BJ (cell line): ENCODE data around the gene ARHGAP23. TPM values are rescaled to one million over a fixed set of nuclear protein-coding genes. Genes with fewer than 3 reads are reported as not detected.

Experiments used
- CTCF ChIA-PET: fragments of 350-600 bp; formaldehyde crosslinking; extraction: SDS; loops from one replicate; lab custom pipeline; 2021; ENCODE audit warnings: antibody characterized with exemption, inconsistent platforms; lab: Yijun Ruan, JAX
- POLR2A ChIA-PET: fragments of 300-600 bp; sonication (Branson Sonifier 250); formaldehyde crosslinking; extraction: SDS; loops from one replicate; lab custom pipeline; 2021; ENCODE audit warnings: antibody characterized with exemption; lab: Charles Lee
- DNase-seq: peaks from one replicate; pipeline ENCODE4 v3.0.0-alpha.2; 2011; ENCODE audit warnings: low read depth
- H3K27me3 ChIP-seq: 2 replicates; pipeline ENCODE4 v1.6.0; 2011; ENCODE audit warnings: low read length; ENCODE audit not compliant: control insufficient read depth, insufficient read depth
- H3K36me3 ChIP-seq: 2 replicates; pipeline ENCODE4 v1.5.1; 2011; ENCODE audit warnings: low read length; ENCODE audit not compliant: control insufficient read depth, insufficient read depth
- H3K4me3 ChIP-seq: 2 replicates; pipeline ENCODE4 v1.5.1; 2011; ENCODE audit warnings: low read depth, mild to moderate bottlenecking, control low read depth, low read length
- CTCF ChIP-seq: IDR thresholded peaks from 2 replicates; pipeline ENCODE4 v1.5.1; 2011; ENCODE audit warnings: low read depth, mild to moderate bottlenecking, control low read depth, inconsistent platforms, low read length, moderate library complexity; ENCODE audit not compliant: insufficient read depth
- polyA minus RNA-seq: library from RNA; depleted of rRNA, polyadenylated mRNA; stranded (reverse); fragments of >200 nt; gene quantifications from 2 replicates; pipeline ENCODE4 v1.2.3, GENCODE V29; 2011; rRNA and poly(A)+ RNA removed
- polyA plus RNA-seq: library from polyadenylated mRNA; depleted of rRNA; stranded (reverse); fragments of >200 nt; gene quantifications from 2 replicates; pipeline ENCODE4 v1.2.3, GENCODE V29; 2011; rRNA removed

Gene ARHGAP23
- polyA plus RNA-seq (15.7 and 17.2 TPM in 2 replicates), polyA minus RNA-seq (30.3 and 47.3 TPM in 2 replicates)

GRCh38 chr17:38428112-38428642 is at the start of gene ARHGAP23:
Gene ARHGAP23, plus strand, starts transcription at chr17:38428464. Its CDS starts 22 bp downstream, at chr17:38428486.
- H3K36me3 ChIP-seq, result peaks cover 1% of the 10 kb centered on the region; the same call in 1 of the 2 replicates
- CTCF ChIA-PET, result interaction anchor here (0.7 to 3.1 kb wide), 11 partner anchors 13 to 240 kb away, joined by 3 to 19 read pairs (median 5); no protein-coding TSS in a partner anchor
- no peaks in the 10 kb centered on the region for H3K27me3 ChIP-seq
- TF ChIP-seq CTCF, result no peak
- POLR2A ChIA-PET, result interaction anchor here (0.5 to 0.8 kb wide), 3 partner anchors 24 to 77 kb away, joined by 3 read pairs; no protein-coding TSS in a partner anchor
- H3K4me3 ChIP-seq, result peak within 1 kb of the TSS; percentile 84
- no peak for DNase-seq

- DNase-seq, result no peak
- TF ChIP-seq CTCF, result no peak
- no peak overlapping the region for H3K4me3 ChIP-seq
- ChIA-PET POLR2A (no interaction called here), CTCF (interaction anchor here (0.9 to 1.2 kb wide), 2 partner anchors 18 to 35 kb away, joined by 3 to 5 read pairs; no protein-coding TSS in a partner anchor)
- peaks cover 3% of the 10 kb centered on the region; the same call in 1 of the 2 replicates for H3K36me3 ChIP-seq
- no peaks in the 10 kb centered on the region for H3K27me3 ChIP-seq
Observed at GRCh38 chr17:38379448-38379847, 48.8 kb upstream of the ARHGAP23 start.

GRCh38 chr17:38395090-38395489 is 33.2 kb upstream of the ARHGAP23 start:
- no peak for TF ChIP-seq CTCF
- POLR2A ChIA-PET, result no interaction called here

GRCh38 chr17:38397227-38397626 is 31.0 kb upstream of the ARHGAP23 start:
- Histone ChIP-seq H3K36me3 (peaks cover 22% of the 10 kb centered on the region), H3K27me3 (no peaks in the 10 kb centered on the region), H3K4me3 (no peak overlapping the region)
- DNase-seq, result no peak
- ChIA-PET POLR2A (no interaction called here), CTCF (interaction anchor here (1.8 kb wide), 1 partner anchor 41 kb away, joined by 3 read pairs; no protein-coding TSS in a partner anchor)
- TF ChIP-seq CTCF, result no peak

More at GRCh38 chr17:38395090-38395489, 33.2 kb upstream of the ARHGAP23 start:
- Histone ChIP-seq H3K4me3 (no peak overlapping the region), H3K36me3 (peaks cover 19% of the 10 kb centered on the region), H3K27me3 (no peaks in the 10 kb centered on the region)
- CTCF ChIA-PET, result interaction anchor here (1.2 to 2.1 kb wide), 4 partner anchors 9 to 46 kb away, joined by 3 to 7 read pairs (median 5); no protein-coding TSS in a partner anchor
- no peak for DNase-seq

- peaks cover 20% of the 10 kb centered on the region for H3K36me3 ChIP-seq
- no peak for TF ChIP-seq CTCF
Observed at GRCh38 chr17:38400286-38400685, 28.0 kb upstream of the ARHGAP23 start.

More at GRCh38 chr17:38400286-38400685, 28.0 kb upstream of the ARHGAP23 start:
- ChIA-PET POLR2A (no interaction called here), CTCF (interaction anchor here (1.2 to 3.8 kb wide), 2 partner anchors 14 to 46 kb away, joined by 3 to 14 read pairs; no protein-coding TSS in a partner anchor)
- H3K4me3 ChIP-seq, result no peak overlapping the region
- DNase-seq, result no peak
- no peaks in the 10 kb centered on the region for H3K27me3 ChIP-seq
